Gastroesophageal sphincter (tissue), 3 donors: Measurements from ENCODE around the gene FFAR2.

Source experiments
- CTCF ChIP-seq, 4 experiments: fragments of 200-600 bp in 2 of 4; fragments of 450-650 bp in 2 of 4; sonication (generic) in 1 of 4; IDR thresholded peaks; one replicate each; pipeline ENCODE4 v1.5.1; 2017 to 2019; ENCODE audit warnings: antibody characterized with exemption in 4 of 4, mild to moderate bottlenecking in 2 of 4, moderate library complexity in 2 of 4
- EP300 ChIP-seq: sonication (generic); formaldehyde crosslinking; IDR thresholded peaks from one replicate; pipeline ENCODE4 v1.6.1; 2017; ENCODE audit warnings: antibody characterized with exemption, mild to moderate bottlenecking
- POLR2A ChIP-seq, 2 donors: fragments of 450-650 bp; IDR thresholded peaks; one replicate each; pipeline ENCODE4 v1.6.1; 2017; ENCODE audit warnings: antibody characterized with exemption in 2 of 2, mild to moderate bottlenecking in 2 of 2, moderate library complexity in 1 of 2
- POLR2AphosphoS5 ChIP-seq: sonication (generic); formaldehyde crosslinking; IDR thresholded peaks from one replicate; pipeline ENCODE4 v1.6.1; 2017; ENCODE audit warnings: antibody characterized with exemption

GRCh38 chr19:35487656-35488182 lies 39.7 kb downstream of the FFAR2 start:
- TF ChIP-seq POLR2AphosphoS5: no peak
- TF ChIP-seq CTCF (IDR thresholded peaks at IDR 0.05): no peak
- TF ChIP-seq EP300: no peak
- TF ChIP-seq POLR2A (IDR thresholded peaks at IDR 0.05): no peak
